Activated T-cell treated with anti-CD3 and anti-CD28 coated beads, Interleukin-2, amount 50 U/mL, for 72 hours (primary cell): ENCODE measurements around the gene SUFU. TPM values are rescaled to one million over a fixed set of nuclear protein-coding genes. Genes with fewer than 3 reads are reported as not detected.

ENCODE experiments used
- ATAC-seq, 2 donors: fragments of 150-1000 bp; cut with Tn5 transposase; replicated peaks in 1 of 2; 2 replicates each; pipeline ENCODE4 v1.10.0; 2021; ENCODE audit warnings: moderate library complexity in 2 of 2, mild to moderate bottlenecking in 1 of 2
- DNase-seq, 2 donors: peaks; one replicate each; pipeline ENCODE4 v3.0.0; 2021 to 2022; ENCODE audit warnings: mixed read lengths in 1 of 2
- H3K27ac Mint-ChIP-seq: one replicate; pipeline ENCODE4 v1.8.0; 2022; ENCODE audit warnings: mild to moderate bottlenecking, moderate library complexity, mixed read lengths
- H3K27me3 Mint-ChIP-seq: one replicate; pipeline ENCODE4 v1.8.0; 2022; ENCODE audit warnings: low read depth, mixed read lengths
- H3K36me3 Mint-ChIP-seq, 2 donors: one replicate each; pipeline ENCODE4 v1.8.0; 2022; ENCODE audit warnings: mixed read lengths in 2 of 2, mild to moderate bottlenecking in 1 of 2; ENCODE audit not compliant: insufficient read depth in 2 of 2
- H3K4me1 Mint-ChIP-seq: one replicate; pipeline ENCODE4 v1.8.0; 2022; ENCODE audit warnings: low read depth, mixed read lengths
- H3K4me3 Mint-ChIP-seq, 2 donors: one replicate each; pipeline ENCODE4 v1.8.0; 2022; ENCODE audit warnings: mild to moderate bottlenecking in 2 of 2, mixed read lengths in 2 of 2, moderate library complexity in 2 of 2
- H3K9me3 Mint-ChIP-seq, 2 donors: one replicate each; pipeline ENCODE4 v1.8.0; 2022; ENCODE audit warnings: mixed read lengths in 2 of 2
- total RNA-seq, 2 donors: library from RNA; stranded (reverse); gene quantifications; one replicate each; pipeline ENCODE4 v1.2.3, GENCODE V29; 2022

SUFU gene
- total RNA-seq, 2 donors from 2014 or later, result 9.1 to 9.2 TPM

DNA sequence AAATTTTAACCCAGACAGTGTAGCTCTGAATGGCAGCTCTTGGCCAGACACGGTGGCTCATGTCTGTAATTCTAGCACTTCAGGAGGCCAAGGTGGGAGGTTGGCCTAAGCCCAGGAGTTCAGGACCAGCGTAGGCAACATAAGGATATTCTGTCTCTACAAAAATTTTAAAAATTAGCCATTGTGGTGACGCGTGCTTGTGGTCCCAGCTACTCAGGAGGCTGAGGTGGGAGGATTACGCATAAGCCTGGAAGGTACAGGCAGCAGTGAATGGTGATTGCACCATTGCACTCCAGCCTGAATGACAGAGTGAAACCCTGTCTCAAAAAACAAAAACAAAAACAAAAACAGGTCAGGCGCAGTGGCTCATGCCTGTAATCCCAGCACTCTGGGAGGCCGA is 50.0 kb downstream of the SUFU start:
- Mint-ChIP-seq H3K27me3 (no peaks in the 10 kb centered on the region), H3K4me3 (no peak overlapping the region), H3K4me1 (no peaks in the 10 kb centered on the region), H3K36me3 (no peaks in the 10 kb centered on the region), H3K27ac (no peak overlapping the region), H3K9me3 (no peaks in the 10 kb centered on the region)
- DNase-seq (no peak), ATAC-seq (no peak)

DNA sequence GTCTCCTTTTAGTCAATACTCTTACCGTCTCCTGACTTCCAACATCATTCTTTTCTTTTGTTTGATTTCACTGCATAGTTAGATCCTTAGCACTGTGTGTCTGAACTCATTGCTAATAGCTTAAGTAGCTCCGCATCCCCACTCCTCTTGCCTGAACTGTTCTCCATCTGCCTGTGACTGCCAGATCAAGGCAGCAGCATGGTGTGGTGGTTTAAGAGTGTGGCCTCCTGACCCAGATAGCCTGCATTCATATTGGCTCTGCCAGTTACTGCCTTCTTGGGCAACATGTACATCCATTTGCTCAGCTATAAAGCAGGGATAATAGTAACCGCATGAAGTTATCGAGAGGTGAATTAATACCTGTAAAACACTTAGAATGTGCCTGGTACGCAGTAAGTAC is 50.8 kb downstream of the SUFU start:
- peaks cover 1% of the 10 kb centered on the region for H3K4me1 Mint-ChIP-seq
- no peak for DNase-seq
- H3K4me3 Mint-ChIP-seq, result no peak overlapping the region
- H3K36me3 Mint-ChIP-seq, result no peaks in the 10 kb centered on the region
- no peaks in the 10 kb centered on the region for H3K9me3 Mint-ChIP-seq
- no peaks in the 10 kb centered on the region for H3K27me3 Mint-ChIP-seq
- ATAC-seq, result no peak
- H3K27ac Mint-ChIP-seq, result no peak overlapping the region

DNA sequence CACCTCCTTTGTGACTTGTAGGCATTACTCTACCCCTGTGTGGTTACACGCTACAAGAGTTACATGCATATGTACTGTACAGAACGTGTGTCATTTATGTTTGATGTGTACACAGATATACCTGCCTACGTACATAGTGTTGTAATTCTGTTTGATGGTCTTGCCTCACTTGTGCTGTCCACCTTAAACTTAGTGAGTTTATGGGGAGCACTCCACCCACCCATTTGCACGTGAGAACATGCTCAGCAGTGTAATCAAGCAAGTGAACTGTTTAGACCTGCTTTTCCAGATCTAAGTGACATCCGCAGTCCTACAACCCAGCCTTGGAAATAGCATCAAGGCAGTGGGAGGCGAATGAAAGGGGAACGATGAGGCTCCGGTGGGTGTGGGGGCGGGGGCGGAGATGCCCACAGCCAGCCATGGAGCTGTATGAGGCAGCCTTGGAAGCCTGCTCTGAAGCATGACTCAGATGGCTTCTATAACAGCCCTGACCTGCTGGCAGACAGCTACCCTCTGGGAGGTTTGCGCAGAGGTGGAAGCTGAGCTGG is 52.1 kb downstream of the SUFU start:
- ATAC-seq (no peak), DNase-seq (no peak)
- Mint-ChIP-seq H3K27ac (no peak overlapping the region), H3K9me3 (no peaks in the 10 kb centered on the region), H3K4me1 (peaks cover 7% of the 10 kb centered on the region), H3K36me3 (no peaks in the 10 kb centered on the region), H3K4me3 (no peak overlapping the region), H3K27me3 (no peaks in the 10 kb centered on the region)

DNA sequence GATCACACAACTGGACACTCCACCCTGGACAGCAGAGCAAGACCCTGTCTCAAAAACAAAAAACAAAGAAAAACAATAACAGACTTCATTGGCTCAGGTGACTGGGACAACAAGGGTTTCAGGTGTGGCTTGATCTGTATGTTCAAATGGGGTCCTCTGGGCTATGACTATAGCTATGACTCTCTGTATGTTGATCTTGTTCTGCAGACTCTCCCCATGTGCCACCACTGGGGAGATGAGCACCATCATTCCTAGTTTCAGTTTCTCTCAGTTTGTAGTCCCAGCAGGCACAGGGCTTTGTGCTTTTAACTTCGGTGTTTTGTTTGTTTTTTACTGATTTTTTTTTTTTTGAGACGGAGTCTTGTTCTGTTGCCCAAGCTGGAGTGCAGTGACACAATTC is 53.8 kb downstream of the SUFU start:
- no peak for ATAC-seq
- Mint-ChIP-seq H3K36me3 (no peaks in the 10 kb centered on the region), H3K4me1 (peaks cover 7% of the 10 kb centered on the region), H3K27me3 (no peaks in the 10 kb centered on the region), H3K27ac (no peak overlapping the region), H3K9me3 (no peaks in the 10 kb centered on the region), H3K4me3 (no peak overlapping the region)
- no peak for DNase-seq

DNA sequence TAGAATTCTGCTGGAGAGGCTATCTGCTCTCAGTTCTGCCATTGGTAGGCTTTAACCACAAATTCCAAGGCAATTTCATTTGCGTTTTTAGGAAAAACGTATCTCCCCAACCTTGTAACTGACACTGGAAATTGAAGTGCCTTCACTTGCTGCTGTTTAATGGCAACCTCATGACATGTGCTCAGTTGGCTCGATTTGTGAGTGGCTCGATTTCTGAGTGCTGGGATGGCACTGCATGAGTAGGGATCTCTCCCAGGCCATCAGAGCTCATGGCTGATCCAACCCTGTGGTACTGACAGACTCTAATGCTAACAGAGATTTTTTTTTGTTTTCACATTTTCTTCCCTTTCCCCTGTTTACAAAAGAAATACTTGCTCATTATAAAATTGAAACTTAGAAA is 56.0 kb downstream of the SUFU start:
- Mint-ChIP-seq H3K27me3 (no peaks in the 10 kb centered on the region), H3K27ac (no peak overlapping the region), H3K36me3 (no peaks in the 10 kb centered on the region), H3K4me3 (no peak overlapping the region), H3K9me3 (no peaks in the 10 kb centered on the region), H3K4me1 (peaks cover 7% of the 10 kb centered on the region)
- ATAC-seq (no peak), DNase-seq (no peak)

DNA sequence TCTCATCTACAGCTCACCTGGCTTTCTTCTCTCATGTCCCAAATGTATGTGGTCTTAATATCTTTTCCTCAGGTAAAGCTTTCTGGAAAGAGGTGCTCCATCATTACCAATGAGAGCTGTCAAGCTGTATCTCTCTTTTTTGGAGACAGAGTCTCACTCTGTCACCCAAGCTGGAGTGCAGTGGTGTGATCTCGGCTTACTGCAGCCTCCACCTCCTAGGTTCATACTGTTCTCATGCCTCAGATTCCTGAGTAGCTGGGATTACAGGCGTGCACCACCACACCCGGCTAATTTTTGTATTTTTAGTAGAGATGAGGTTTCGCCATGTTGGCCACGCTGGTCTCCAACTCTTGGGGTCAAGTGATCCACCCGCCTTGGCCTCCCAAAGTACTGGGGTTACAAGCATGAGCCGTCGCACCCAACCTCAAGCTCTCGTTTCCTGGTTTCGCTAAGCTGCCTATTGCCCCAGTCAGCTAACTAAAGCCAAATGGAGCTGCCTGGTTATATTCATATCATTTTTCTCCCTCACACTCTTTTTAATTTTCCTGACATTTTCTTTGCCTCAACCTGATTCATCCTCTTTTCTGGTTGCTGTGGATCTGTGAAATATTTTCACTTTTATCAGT is 60.5 kb downstream of the SUFU start:
- Mint-ChIP-seq H3K27ac (no peak overlapping the region), H3K9me3 (no peaks in the 10 kb centered on the region), H3K27me3 (no peaks in the 10 kb centered on the region), H3K4me1 (peaks cover 7% of the 10 kb centered on the region), H3K4me3 (no peak overlapping the region), H3K36me3 (no peaks in the 10 kb centered on the region)
- ATAC-seq, result no peak
- DNase-seq, result no peak

DNA sequence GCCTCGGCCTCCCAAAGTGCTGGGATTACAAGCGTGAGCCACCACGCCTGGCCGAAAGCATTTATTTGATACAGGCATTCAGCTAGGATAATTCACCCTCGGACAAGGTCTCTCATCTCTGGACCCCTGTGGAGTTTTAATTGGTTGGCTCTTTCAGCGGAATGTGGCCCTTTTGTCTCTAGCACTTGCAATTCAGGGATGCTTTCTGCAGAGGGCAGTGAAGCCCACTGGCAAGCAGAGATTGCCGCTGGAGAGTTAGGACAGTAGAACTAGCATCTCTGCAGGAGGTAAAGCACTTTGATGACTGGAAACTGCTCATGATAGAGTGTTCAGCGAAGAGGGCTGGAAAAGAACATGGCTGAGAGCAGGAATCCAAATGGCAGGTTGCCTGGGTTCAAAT is 62.0 kb downstream of the SUFU start:
- ATAC-seq, result no peak
- Mint-ChIP-seq H3K4me1 (no peaks in the 10 kb centered on the region), H3K9me3 (no peaks in the 10 kb centered on the region), H3K4me3 (no peak overlapping the region), H3K27me3 (no peaks in the 10 kb centered on the region), H3K27ac (no peak overlapping the region), H3K36me3 (no peaks in the 10 kb centered on the region)
- DNase-seq, result no peak

DNA sequence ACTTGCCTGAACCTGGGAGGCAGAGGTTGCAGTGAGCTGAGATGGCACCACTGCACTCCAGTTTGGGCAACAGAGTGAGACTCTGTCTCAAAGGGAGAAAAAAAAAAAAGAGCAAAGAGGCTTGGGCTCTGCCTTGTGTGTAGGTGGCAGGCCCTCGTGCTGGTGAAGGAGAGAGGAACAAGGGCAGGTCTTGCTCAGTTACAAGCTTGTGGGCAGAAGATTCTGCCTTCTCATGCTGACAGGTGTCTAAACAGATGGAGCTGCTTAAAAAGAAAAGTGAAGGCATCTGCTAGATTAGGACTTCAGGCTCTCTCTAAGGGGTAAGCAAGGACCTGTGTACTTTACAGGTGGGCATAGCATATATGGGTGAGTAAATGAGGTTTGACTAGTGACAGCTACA is 75.0 kb downstream of the SUFU start:
- no peak overlapping the region for H3K4me3 Mint-ChIP-seq
- ATAC-seq (peak in 1 of 2 donors; percentile 11), DNase-seq (no peak)
- H3K27ac Mint-ChIP-seq, result peak overlapping the region; percentile 68
- H3K4me1 Mint-ChIP-seq, result peaks cover 20% of the 10 kb centered on the region
- no peaks in the 10 kb centered on the region for H3K9me3 Mint-ChIP-seq
- H3K36me3 Mint-ChIP-seq, result no peaks in the 10 kb centered on the region
- H3K27me3 Mint-ChIP-seq, result no peaks in the 10 kb centered on the region

DNA sequence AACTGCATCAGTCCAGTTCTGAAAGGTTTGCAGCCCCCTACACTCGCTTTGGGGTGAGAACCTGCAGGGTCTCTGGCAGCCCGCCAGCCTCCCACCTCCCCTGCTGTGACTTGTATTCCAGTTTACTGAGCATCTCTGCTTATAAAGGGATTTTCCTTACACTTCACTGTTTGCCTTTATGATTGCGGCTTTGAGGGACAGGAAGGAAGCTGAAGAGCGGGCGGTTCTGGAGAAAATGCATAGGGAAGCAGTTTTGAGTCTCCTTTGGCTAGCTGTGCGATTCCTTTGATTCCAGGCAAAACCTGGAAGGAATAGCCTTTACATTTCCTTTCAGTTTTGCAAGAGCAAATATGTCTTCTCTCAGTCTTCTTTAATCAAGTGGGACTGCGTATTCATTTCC is 75.6 kb downstream of the SUFU start:
- Mint-ChIP-seq H3K9me3 (no peaks in the 10 kb centered on the region), H3K4me1 (peaks cover 20% of the 10 kb centered on the region), H3K36me3 (no peaks in the 10 kb centered on the region), H3K27ac (no peak overlapping the region), H3K4me3 (no peak overlapping the region), H3K27me3 (no peaks in the 10 kb centered on the region)
- DNase-seq (no peak), ATAC-seq (no peak)

DNA sequence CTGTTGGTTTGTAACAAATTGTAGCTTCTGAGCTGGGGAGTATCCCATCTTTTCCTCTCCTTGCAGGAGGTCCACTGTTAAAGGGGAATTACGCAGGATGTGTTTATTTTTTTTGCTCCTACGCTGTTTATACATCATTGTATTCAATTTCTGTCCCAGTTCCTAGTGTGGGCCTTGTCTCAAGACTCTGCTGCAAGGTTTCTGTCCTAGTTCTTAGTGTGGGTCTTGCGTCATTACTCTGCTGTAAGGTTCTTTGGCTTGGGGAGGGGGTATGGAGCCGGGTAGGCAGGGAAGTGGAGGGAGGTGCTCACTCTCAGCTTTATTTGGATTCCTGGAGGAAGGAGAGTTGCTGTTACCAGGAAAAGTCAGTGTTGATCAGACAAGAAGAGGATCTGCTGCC is 76.5 kb downstream of the SUFU start:
- ATAC-seq, result no peak
- peaks cover 20% of the 10 kb centered on the region for H3K4me1 Mint-ChIP-seq
- no peak for DNase-seq
- no peak overlapping the region for H3K4me3 Mint-ChIP-seq
- H3K9me3 Mint-ChIP-seq, result no peaks in the 10 kb centered on the region
- no peaks in the 10 kb centered on the region for H3K27me3 Mint-ChIP-seq
- no peaks in the 10 kb centered on the region for H3K36me3 Mint-ChIP-seq
- peak overlapping the region; percentile 6 for H3K27ac Mint-ChIP-seq

DNA sequence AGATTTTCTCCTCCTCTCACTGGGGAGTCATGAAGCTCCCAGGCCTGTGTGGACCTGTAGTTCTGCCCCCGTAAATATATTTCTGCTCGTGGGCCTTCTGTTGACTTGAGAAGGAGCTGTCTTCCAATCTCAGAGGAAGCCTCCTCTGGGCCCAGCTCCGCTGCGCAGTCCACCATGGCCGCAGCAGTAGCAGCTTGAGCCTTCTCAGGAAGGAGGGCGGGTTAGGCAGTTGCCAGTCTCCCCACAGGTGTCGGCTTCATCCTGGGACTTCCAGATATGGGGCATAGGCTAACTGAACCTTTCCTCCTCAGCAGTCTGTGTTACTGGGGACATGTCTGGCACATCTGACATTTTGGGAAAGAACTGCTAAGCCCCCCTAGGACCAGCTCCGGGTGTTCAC is 77.6 kb downstream of the SUFU start:
- DNase-seq, result no peak
- Mint-ChIP-seq H3K36me3 (no peaks in the 10 kb centered on the region), H3K27ac (no peak overlapping the region), H3K4me3 (no peak overlapping the region), H3K4me1 (peaks cover 20% of the 10 kb centered on the region), H3K27me3 (no peaks in the 10 kb centered on the region), H3K9me3 (no peaks in the 10 kb centered on the region)
- no peak for ATAC-seq

DNA sequence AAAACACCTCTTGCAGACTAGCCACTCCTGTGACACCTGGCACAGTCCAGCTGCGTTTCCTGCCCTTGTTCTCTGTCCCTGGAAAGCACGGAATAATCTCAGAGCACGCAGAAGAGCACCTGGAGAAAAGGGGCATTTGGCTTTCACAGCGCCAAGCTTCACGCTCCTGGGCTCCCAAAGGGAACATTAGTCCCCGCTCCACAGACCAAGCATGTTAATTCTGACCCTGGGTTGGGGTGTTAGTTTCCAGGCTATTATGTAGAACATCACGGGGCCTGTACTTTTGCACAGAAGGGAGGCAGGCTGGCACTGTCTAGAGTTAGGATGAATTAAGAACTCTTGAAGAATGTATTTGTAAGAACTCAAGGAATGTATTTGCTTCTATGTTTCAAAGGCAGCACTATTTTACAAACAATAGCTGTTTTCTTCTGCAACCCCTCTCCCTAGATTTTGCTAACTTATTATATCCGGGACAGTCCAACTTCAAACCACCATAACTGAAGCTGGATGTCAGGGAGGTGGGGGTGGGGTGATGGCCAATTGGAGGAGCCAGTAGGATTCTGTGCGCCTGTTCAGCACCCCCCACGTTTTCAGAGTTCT is 78.3 kb downstream of the SUFU start:
- Mint-ChIP-seq H3K4me3 (no peak overlapping the region), H3K36me3 (no peaks in the 10 kb centered on the region), H3K4me1 (peaks cover 20% of the 10 kb centered on the region), H3K9me3 (no peaks in the 10 kb centered on the region), H3K27ac (no peak overlapping the region), H3K27me3 (no peaks in the 10 kb centered on the region)
- DNase-seq (no peak), ATAC-seq (no peak)

DNA sequence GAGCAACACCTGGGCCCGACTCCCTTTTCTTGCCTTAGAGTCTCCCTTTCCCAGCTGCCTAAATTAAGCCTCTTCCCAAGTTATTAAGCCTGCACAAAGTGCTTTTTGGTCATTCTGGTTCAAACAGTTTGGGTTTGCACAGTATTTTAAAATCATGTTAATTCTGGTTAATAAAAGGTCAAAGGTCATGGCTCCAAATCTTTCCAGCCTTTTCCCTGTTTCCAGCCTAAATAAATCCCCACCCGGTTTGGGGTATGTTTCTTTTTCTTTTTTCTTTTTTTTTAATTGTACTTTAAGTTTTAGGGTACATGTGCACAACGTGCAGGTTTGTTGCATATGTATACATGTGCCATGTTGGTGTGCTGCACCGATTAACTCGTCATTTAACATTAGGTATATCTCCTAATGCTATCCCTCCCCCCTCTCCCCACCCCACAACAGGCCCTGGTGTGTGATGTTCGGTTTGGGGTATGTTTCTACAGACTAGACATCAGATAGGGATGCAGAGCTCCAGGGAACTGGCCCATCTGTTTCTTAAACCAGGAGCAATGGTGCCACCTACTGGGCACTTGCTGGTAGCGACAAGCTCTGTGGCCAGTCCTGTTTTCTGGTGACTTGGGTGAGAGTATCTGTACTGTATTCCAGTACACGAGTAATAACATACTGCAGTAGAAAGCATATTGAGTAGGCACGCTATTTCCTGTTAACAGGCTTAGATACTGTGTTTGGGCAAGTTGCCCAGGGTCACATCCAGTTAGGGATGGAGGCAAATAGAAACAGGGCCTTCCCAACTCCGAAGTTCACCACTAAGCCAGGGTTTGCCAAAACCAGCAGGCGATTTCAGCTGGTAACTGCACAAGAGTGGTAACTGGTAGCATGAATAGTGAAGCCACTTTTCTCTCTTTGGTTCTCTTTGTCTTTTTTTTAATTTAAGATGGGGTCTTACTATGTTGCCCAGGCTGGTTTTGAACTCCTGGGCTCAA is 80.0 kb downstream of the SUFU start:
- Mint-ChIP-seq H3K4me1 (peaks cover 15% of the 10 kb centered on the region), H3K9me3 (no peaks in the 10 kb centered on the region), H3K36me3 (no peaks in the 10 kb centered on the region), H3K4me3 (no peak overlapping the region), H3K27ac (peak overlapping the region; percentile 33), H3K27me3 (no peaks in the 10 kb centered on the region)
- DNase-seq, result peak; percentile 81 to 84
- peak; percentile 96 to 97 for ATAC-seq
